Skin epidermis (tissue), 12 donors: ENCODE data around the gene OSBPL9.
"Not testable (repeated sequence)": the region's sequence is repeated elsewhere in the genome, so short reads cannot be mapped to it uniquely, and the experiment has no call there.

Experiments
- H3K27ac ChIP-seq, 21 experiments: fragments of 200-600 bp; sonication (generic) in 11 of 21; one replicate each; pipeline ENCODE4 v1.5.0; 2020; ENCODE audit warnings: mild to moderate bottlenecking in 3 of 21, inconsistent platforms in 2 of 21, moderate library complexity in 2 of 21
- H3K4me3 ChIP-seq, 7 experiments: fragments of 200-600 bp; sonication (generic) in 2 of 7; one replicate each; pipeline ENCODE4 v1.5.0; 2020; ENCODE audit warnings: inconsistent platforms in 2 of 7, mild to moderate bottlenecking in 2 of 7, moderate library complexity in 1 of 7

The OSBPL9 gene

GRCh38 chr1:51691920-51692319 lies 75.0 kb downstream of the OSBPL9 start:
- H3K4me3 ChIP-seq: no peak overlapping the region
- peak overlapping the region in 2 of 21 experiments; percentile 17 to 19 for H3K27ac ChIP-seq

- Histone ChIP-seq H3K27ac (no peak overlapping the region), H3K4me3 (no peak overlapping the region)
Observed at GRCh38 chr1:51693419-51694155, 76.7 kb downstream of the OSBPL9 start.

GRCh38 chr1:51697166-51697565 lies 80.3 kb downstream of the OSBPL9 start:
- H3K27ac ChIP-seq: no peak overlapping the region
- no peak overlapping the region for H3K4me3 ChIP-seq

- H3K27ac ChIP-seq: no peak overlapping the region
- no peak overlapping the region for H3K4me3 ChIP-seq
Observed at GRCh38 chr1:51699391-51699790, 82.5 kb downstream of the OSBPL9 start.

- not testable (repeated sequence) for H3K4me3 ChIP-seq, H3K27ac ChIP-seq
Observed at GRCh38 chr1:51701782-51702181, 84.9 kb downstream of the OSBPL9 start.

GRCh38 chr1:51702220-51702619 lies 85.3 kb downstream of the OSBPL9 start:
- not testable (repeated sequence) for H3K4me3 ChIP-seq, H3K27ac ChIP-seq

GRCh38 chr1:51705035-51705434 lies 88.1 kb downstream of the OSBPL9 start:
- Histone ChIP-seq H3K27ac (no peak overlapping the region), H3K4me3 (no peak overlapping the region)

GRCh38 chr1:51708911-51709760 lies 92.2 kb downstream of the OSBPL9 start:
- no peak overlapping the region for H3K27ac ChIP-seq
- H3K4me3 ChIP-seq: no peak overlapping the region

- Histone ChIP-seq H3K27ac (no peak overlapping the region), H3K4me3 (no peak overlapping the region)
Observed at GRCh38 chr1:51709951-51710350, 93.1 kb downstream of the OSBPL9 start.

- H3K4me3 ChIP-seq: no peak overlapping the region
- no peak overlapping the region for H3K27ac ChIP-seq
Observed at GRCh38 chr1:51712590-51712989, 95.7 kb downstream of the OSBPL9 start.

GRCh38 chr1:51714374-51715019 lies 97.6 kb downstream of the OSBPL9 start:
- no peak overlapping the region for H3K27ac ChIP-seq

GRCh38 chr1:51715369-51715768 lies 98.5 kb downstream of the OSBPL9 start:
- H3K4me3 ChIP-seq: no peak overlapping the region
- H3K27ac ChIP-seq: no peak overlapping the region

More at GRCh38 chr1:51714374-51715019, 97.6 kb downstream of the OSBPL9 start:
- no peak overlapping the region for H3K4me3 ChIP-seq

- Histone ChIP-seq H3K27ac (no peak overlapping the region), H3K4me3 (no peak overlapping the region)
Observed at GRCh38 chr1:51716746-51717145, 99.9 kb downstream of the OSBPL9 start.

- Histone ChIP-seq H3K27ac (no peak overlapping the region), H3K4me3 (no peak overlapping the region)
Observed at GRCh38 chr1:51717842-51718241, 101.0 kb downstream of the OSBPL9 start.

- Histone ChIP-seq H3K4me3 (no peak overlapping the region), H3K27ac (no peak overlapping the region)
Observed at GRCh38 chr1:51719146-51719545, 102.3 kb downstream of the OSBPL9 start.

GRCh38 chr1:51724797-51725196 lies 107.9 kb downstream of the OSBPL9 start:
- Histone ChIP-seq H3K4me3 (no peak overlapping the region), H3K27ac (no peak overlapping the region)

GRCh38 chr1:51726051-51726450 lies 109.2 kb downstream of the OSBPL9 start:
- no peak overlapping the region for H3K27ac ChIP-seq
- H3K4me3 ChIP-seq: no peak overlapping the region

- no peak overlapping the region for H3K4me3 ChIP-seq
- no peak overlapping the region for H3K27ac ChIP-seq
Observed at GRCh38 chr1:51726544-51727225, 109.8 kb downstream of the OSBPL9 start.

- H3K27ac ChIP-seq: no peak overlapping the region
- H3K4me3 ChIP-seq: no peak overlapping the region
Observed at GRCh38 chr1:51727366-51727765, 110.5 kb downstream of the OSBPL9 start.

- Histone ChIP-seq H3K27ac (peak overlapping the region in 13 of 21 experiments; percentile 34 to 88 (median 77)), H3K4me3 (peak overlapping the region; percentile 41 to 68 (median 59))
Observed at GRCh38 chr1:51728611-51729155, 111.8 kb downstream of the OSBPL9 start.
